ENCODE results near the gene KCTD10.

GRCh38 chr12:109477185-109477962 is at the start of gene KCTD10, which contains the start of gene UBE3B:
- TF ChIP-seq CTCF (IDR thresholded peaks at IDR 0.05): no peak
- TF ChIP-seq ZFX (IDR thresholded peaks at IDR 0.05; ENCODE audit: borderline replicate concordance): no peak
